Measurements from ENCODE around the gene ZNF503.

Gene ZNF503

GRCh38 chr10:75350791-75351190, 50.8 kb downstream of the ZNF503 start:
- no peak for DNase-seq
